Loucy (cell line): ENCODE results near the gene ANGEL1.

ENCODE experiments used
- CTCF ChIP-seq: fragments of 200-600 bp; sonication (generic); conservative IDR thresholded peaks from 2 replicates; pipeline ENCODE4 v1.5.1; 2014; ENCODE audit warnings: mild to moderate bottlenecking, antibody characterized with exemption, low read length
- EZH2phosphoT487 ChIP-seq: fragments of 200-600 bp; IDR thresholded peaks from 2 replicates; pipeline ENCODE4 v1.6.1; 2018; ENCODE audit warnings: antibody characterized with exemption, mild to moderate bottlenecking, moderate library complexity, borderline replicate concordance

GRCh38 chr14:76834241-76834661 lies 21.6 kb upstream of the ANGEL1 start:
- no peak for TF ChIP-seq CTCF
- no peak for TF ChIP-seq EZH2phosphoT487
